CD4-positive, alpha-beta memory T cell (primary cell): ENCODE results near the gene MTMR4. TPM values are rescaled to one million over a fixed set of nuclear protein-coding genes. Genes with fewer than 3 reads are reported as not detected.
"Not testable (repeated sequence)": the region's sequence is repeated elsewhere in the genome, so short reads cannot be mapped to it uniquely, and the experiment has no call there.

Experiments
- CTCF ChIA-PET: fragments of 350-600 bp; sonication (Branson Sonifier 250); formaldehyde crosslinking; loops from one replicate; lab custom pipeline; 2021; ENCODE audit warnings: inconsistent platforms; ENCODE audit not compliant: partially characterized antibody; lab: Charles Lee
- POLR2A ChIA-PET: fragments of 350-600 bp; sonication (Branson Sonifier 250); formaldehyde crosslinking; loops from one replicate; lab custom pipeline; 2021; ENCODE audit not compliant: partially characterized antibody; lab: Charles Lee
- DNase-seq, 5 donors: peaks; one replicate each; pipeline versions ENCODE4 v3.0.0 to v3.0.0-alpha.2; 2020 to 2022; ENCODE audit warnings: mixed read lengths in 1 of 5
- H3K27ac ChIP-seq: one replicate; pipeline ENCODE4 v1.7.0; 2013; ENCODE audit warnings: low read depth, low read length
- H3K27me3 ChIP-seq: 2 replicates; pipeline ENCODE4 v1.7.0; 2013; ENCODE audit warnings: mild to moderate bottlenecking, low read length, moderate library complexity; ENCODE audit not compliant: insufficient read depth
- H3K36me3 ChIP-seq: 2 replicates; pipeline ENCODE4 v1.7.0; 2013; ENCODE audit warnings: mild to moderate bottlenecking, low read length, moderate library complexity; ENCODE audit not compliant: insufficient read depth
- H3K4me1 ChIP-seq: 2 replicates; pipeline ENCODE4 v1.7.0; 2013; ENCODE audit warnings: mild to moderate bottlenecking, low read length, moderate library complexity; ENCODE audit not compliant: insufficient read depth
- H3K4me3 ChIP-seq, 2 donors: one replicate each; pipeline ENCODE4 v1.7.0; 2013; ENCODE audit warnings: low read length in 2 of 2, mild to moderate bottlenecking in 1 of 2
- H3K9me3 ChIP-seq, 2 donors: one replicate each; pipeline ENCODE4 v1.7.0; 2013; ENCODE audit warnings: low read length in 2 of 2, control low read depth in 1 of 2; ENCODE audit not compliant: control insufficient read depth in 1 of 2
- H3K27ac Mint-ChIP-seq, 7 donors: one replicate each; pipeline ENCODE4 v1.8.0; 2020 to 2021; ENCODE audit warnings: mixed read lengths in 7 of 7, mild to moderate bottlenecking in 6 of 7, inconsistent platforms in 3 of 7, moderate library complexity in 3 of 7
- H3K27me3 Mint-ChIP-seq, 2 donors: one replicate each; pipeline ENCODE4 v1.8.0; 2020 to 2021; ENCODE audit warnings: mixed read lengths in 2 of 2
- H3K36me3 Mint-ChIP-seq, 2 donors: one replicate each; pipeline ENCODE4 v1.8.0; 2020 to 2021; ENCODE audit warnings: mixed read lengths in 2 of 2, inconsistent platforms in 1 of 2, mild to moderate bottlenecking in 1 of 2
- H3K4me1 Mint-ChIP-seq, 4 donors: one replicate each; pipeline ENCODE4 v1.8.0; 2020 to 2021; ENCODE audit warnings: mixed read lengths in 4 of 4, mild to moderate bottlenecking in 1 of 4
- H3K4me3 Mint-ChIP-seq, 8 donors: one replicate each; pipeline ENCODE4 v1.8.0; 2020 to 2021; ENCODE audit warnings: mixed read lengths in 8 of 8, mild to moderate bottlenecking in 7 of 8, moderate library complexity in 6 of 8, inconsistent platforms in 3 of 8
- H3K9me3 Mint-ChIP-seq, 8 donors: one replicate each; pipeline ENCODE4 v1.8.0; 2020 to 2021; ENCODE audit warnings: mixed read lengths in 8 of 8, mild to moderate bottlenecking in 5 of 8, inconsistent platforms in 3 of 8, moderate library complexity in 1 of 8
- intact Hi-C: fragments of 100-400 bp; cut with micrococcal nuclease; formaldehyde crosslinking; loops from one replicate; pipeline ENCODE4 v1.15.1; 2023
- polyA plus RNA-seq, 2 donors: library from polyadenylated mRNA; unstranded; fragments of 300-500 nt; fragmentation: Illumina TruSeq; gene quantifications; one replicate each; pipeline ENCODE4 v1.2.3, GENCODE V29; 2021
- total RNA-seq, 2 experiments: library from RNA; stranded (reverse); gene quantifications; one replicate each; pipeline ENCODE4 v1.2.3, GENCODE V29; 2021

The MTMR4 gene
- total and polyA plus RNA-seq, 4 experiments from 2014 or later, result 17.5 to 65.7 (median 41.9) TPM

DNA sequence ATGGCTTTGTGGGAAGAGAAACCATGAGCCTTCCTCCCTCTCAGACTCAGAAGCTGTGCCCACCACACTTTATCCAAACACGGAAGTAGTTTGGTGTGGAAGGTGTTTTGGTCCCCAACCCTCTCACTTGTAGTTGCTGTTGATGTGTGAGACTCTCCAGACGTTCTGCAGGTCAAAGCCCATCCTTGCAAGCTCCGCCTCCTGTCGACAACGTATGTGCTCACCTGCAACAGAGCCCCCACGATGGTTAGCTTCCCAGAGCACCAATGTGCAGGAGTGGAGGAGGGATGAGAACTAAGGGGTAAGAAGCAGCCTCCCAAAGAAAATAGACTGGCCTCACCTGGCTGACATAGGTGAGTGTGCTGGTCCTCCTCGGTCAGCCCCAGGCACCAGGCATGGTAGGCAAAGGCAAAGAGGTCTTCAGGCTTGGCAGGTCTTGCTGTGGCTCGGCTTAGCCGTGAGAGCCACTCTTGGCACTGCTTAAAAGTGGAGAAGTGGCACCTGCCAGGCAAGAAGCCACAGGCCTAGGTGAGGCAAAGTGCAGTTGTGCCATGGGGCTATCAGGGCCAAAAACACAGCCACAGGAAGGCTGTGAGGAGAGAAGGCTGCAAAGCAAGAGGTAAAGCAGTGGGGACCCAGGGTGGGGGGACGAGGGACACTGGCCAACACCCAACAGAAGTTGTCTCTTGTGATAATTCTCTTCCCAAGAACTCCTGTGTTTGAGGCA is 5.9 kb downstream of the MTMR4 start:
- Histone ChIP-seq H3K36me3 (peaks cover 65% of the 10 kb centered on the region), H3K4me3 (no peak overlapping the region), H3K27ac (no peak overlapping the region), H3K27me3 (no peaks in the 10 kb centered on the region), H3K9me3 (no peaks in the 10 kb centered on the region), H3K4me1 (peaks cover 9% of the 10 kb centered on the region)
- ChIA-PET CTCF (no interaction called here), POLR2A (no interaction called here)
- intact Hi-C loops, result no loop called here
- Mint-ChIP-seq H3K4me1 (peaks cover 11 to 25% (median 21%) of the 10 kb centered on the region in 4 donors), H3K4me3 (no peak overlapping the region), H3K9me3 (no peaks in the 10 kb centered on the region), H3K27me3 (no peaks in the 10 kb centered on the region), H3K36me3 (peaks cover 56 to 89% of the 10 kb centered on the region in 2 donors), H3K27ac (peak overlapping the region in 1 of 7 donors; percentile 51)
- no peak for DNase-seq

DNA sequence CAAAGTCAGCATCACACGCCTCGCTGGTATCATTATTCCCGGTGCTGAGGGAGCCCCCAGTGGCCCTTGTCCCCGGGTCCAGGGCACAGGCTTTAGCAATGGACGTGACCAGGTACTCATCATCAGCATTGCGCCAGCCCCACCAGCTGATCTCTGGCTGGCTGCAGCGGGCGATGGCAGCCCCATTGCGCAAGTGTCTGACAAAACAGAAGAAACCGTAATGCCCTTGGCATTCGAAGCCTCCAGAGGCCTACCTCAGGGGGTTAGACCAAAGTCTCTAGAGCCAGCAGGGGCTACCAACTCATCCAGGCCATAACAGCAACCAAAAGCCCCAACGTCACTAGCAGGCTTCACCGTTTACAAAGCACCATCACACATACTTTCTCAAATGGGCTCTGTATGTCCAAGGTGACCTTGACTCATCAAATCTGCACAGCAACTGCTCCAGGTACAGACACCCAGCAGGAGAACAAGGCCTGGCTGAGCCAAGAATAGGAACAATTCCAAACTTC is 7.3 kb downstream of the MTMR4 start:
- no peak for DNase-seq
- Mint-ChIP-seq H3K27me3 (no peaks in the 10 kb centered on the region), H3K4me1 (peaks cover 3 to 13% (median 11%) of the 10 kb centered on the region in 4 donors), H3K9me3 (no peaks in the 10 kb centered on the region), H3K4me3 (no peak overlapping the region), H3K36me3 (peaks cover 66 to 91% of the 10 kb centered on the region in 2 donors), H3K27ac (peak overlapping the region in 1 of 7 donors; percentile 35)
- Histone ChIP-seq H3K36me3 (peaks cover 75% of the 10 kb centered on the region), H3K27ac (no peak overlapping the region), H3K4me1 (no peaks in the 10 kb centered on the region), H3K27me3 (no peaks in the 10 kb centered on the region), H3K4me3 (no peak overlapping the region), H3K9me3 (no peaks in the 10 kb centered on the region)
- POLR2A ChIA-PET, result interaction anchor here (1.3 kb wide), 1 partner anchor 14 kb away, joined by 4 read pairs; no protein-coding TSS in a partner anchor
- intact Hi-C loops, result no loop called here
- CTCF ChIA-PET, result no interaction called here

DNA sequence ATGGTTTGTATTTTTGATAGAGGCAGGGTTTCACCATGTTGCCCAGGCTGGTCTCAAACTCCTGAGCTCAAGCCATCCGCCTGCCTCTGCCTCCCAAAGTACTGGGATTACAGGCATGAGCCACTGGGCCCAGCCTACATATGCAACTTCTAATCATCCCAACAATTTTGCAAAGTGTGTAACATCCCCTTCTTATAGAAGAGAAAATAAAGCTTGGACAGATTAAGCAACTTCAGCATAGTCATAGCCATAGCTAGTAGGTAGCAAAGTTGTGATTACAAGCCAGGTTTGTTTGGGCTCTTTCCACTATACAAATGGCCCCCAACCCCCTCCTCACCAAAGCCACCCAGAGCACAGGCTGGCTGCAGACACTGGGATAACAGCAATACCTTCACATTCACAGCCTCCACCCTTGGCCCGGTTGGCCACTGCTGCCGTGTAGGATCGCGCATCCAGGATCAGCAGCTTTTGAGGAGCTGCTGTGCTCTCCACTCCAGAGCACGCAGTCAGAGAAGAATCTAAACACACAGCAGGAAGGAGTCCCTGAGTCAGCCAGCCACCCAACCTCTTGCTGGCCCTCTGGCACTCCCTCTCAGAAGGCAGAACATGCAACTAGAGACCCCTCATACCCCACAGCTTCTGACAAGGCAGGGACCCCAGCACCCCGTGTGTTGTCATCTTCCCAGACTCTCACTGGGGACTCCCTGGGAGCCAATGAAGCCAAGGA is 7.9 kb downstream of the MTMR4 start:
- Mint-ChIP-seq H3K4me3 (no peak overlapping the region), H3K9me3 (no peaks in the 10 kb centered on the region), H3K27me3 (no peaks in the 10 kb centered on the region), H3K27ac (peak overlapping the region in 1 of 7 donors; percentile 35), H3K36me3 (peaks cover 62 to 86% of the 10 kb centered on the region in 2 donors), H3K4me1 (peaks cover under 1 to 8% (median 7%) of the 10 kb centered on the region in 4 donors)
- DNase-seq, result no peak
- ChIA-PET CTCF (interaction anchor here (1.2 to 2.0 kb wide), 3 partner anchors 9 to 19 kb away, joined by 3 to 7 read pairs (median 4); partner anchors contain the start of genes HSF5 and MTMR4), POLR2A (interaction anchor here (0.7 to 1.3 kb wide), 2 partner anchors 11 to 14 kb away, joined by 3 to 4 read pairs; no protein-coding TSS in a partner anchor)
- Histone ChIP-seq H3K27ac (no peak overlapping the region), H3K27me3 (no peaks in the 10 kb centered on the region), H3K9me3 (no peaks in the 10 kb centered on the region), H3K4me1 (no peaks in the 10 kb centered on the region), H3K4me3 (no peak overlapping the region), H3K36me3 (peaks cover 72% of the 10 kb centered on the region)
- intact Hi-C loops, result no loop called here

DNA sequence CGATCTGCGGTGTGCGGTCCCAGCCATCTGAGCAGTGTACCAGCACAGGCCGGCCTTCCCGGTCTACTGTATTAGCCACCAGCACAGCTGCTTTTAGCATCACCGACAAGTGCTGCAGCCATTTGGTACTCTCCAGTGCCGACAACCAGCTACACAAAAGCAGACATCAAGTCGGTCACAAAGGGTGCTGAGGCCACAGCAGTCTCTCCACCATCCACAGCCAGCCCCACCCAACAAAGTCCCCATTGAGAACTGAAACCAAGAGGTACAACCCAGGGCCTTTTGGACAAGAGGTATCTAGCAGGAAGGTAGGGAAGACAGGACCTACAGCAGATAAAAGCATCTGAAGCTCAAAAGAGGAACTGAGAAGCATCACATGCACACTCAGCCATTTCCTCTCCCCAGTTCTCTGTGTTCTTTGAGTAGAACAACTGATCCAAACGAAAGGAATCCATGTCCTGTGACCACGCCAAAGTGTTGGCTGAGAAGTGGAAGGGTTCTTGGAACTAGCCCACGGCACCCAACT is 9.5 kb downstream of the MTMR4 start:
- ChIA-PET POLR2A (no interaction called here), CTCF (interaction anchor here (1.7 to 2.0 kb wide), 2 partner anchors 10 to 17 kb away, joined by 4 to 7 read pairs; partner anchors contain the start of genes HSF5 and MTMR4)
- Histone ChIP-seq H3K9me3 (no peaks in the 10 kb centered on the region), H3K36me3 (peaks cover 56% of the 10 kb centered on the region), H3K4me3 (no peak overlapping the region), H3K27me3 (no peaks in the 10 kb centered on the region), H3K4me1 (no peaks in the 10 kb centered on the region), H3K27ac (no peak overlapping the region)
- intact Hi-C loops, result no loop called here
- H3K27ac Mint-ChIP-seq, result peak overlapping the region in 2 of 7 donors; percentile 7 to 87
- H3K4me3 Mint-ChIP-seq, result no peak overlapping the region
- H3K36me3 Mint-ChIP-seq, result peaks cover 47 to 74% of the 10 kb centered on the region in 2 donors
- no peak for DNase-seq
- no peaks in the 10 kb centered on the region for H3K9me3 Mint-ChIP-seq
- no peaks in the 10 kb centered on the region for H3K27me3 Mint-ChIP-seq
- H3K4me1 Mint-ChIP-seq, result peaks cover 0 to 4% (median 0%) of the 10 kb centered on the region in 4 donors

DNA sequence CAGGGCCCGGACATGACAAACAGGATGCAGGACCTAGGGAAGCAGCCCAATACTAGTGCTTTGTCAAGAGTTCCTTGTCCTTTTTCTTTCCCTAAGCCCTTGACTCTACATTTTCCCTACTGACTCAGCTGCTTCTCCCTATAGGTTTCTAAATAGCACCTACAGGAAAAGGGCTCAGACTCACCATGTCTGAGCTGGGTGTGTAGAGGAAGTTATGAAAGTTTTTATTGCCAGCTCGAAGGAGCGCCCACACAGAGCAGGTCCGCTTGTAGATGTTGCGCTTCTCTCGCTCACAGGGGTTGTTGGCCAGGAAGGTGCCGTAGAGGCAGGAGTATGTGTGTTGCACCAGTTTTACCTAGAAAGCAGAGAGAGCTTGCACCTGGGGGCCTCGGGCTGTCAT is 10.6 kb downstream of the MTMR4 start:
- POLR2A ChIA-PET, result no interaction called here
- peaks cover 39 to 71% of the 10 kb centered on the region in 2 donors for H3K36me3 Mint-ChIP-seq
- DNase-seq, result no peak
- no peaks in the 10 kb centered on the region for H3K9me3 Mint-ChIP-seq
- no peak overlapping the region for H3K27ac ChIP-seq
- H3K4me3 Mint-ChIP-seq, result no peak overlapping the region
- peaks cover 53% of the 10 kb centered on the region for H3K36me3 ChIP-seq
- H3K27me3 Mint-ChIP-seq, result no peaks in the 10 kb centered on the region
- CTCF ChIA-PET, result interaction anchor here (1.9 kb wide), 1 partner anchor 16 kb away, joined by 6 read pairs; the partner anchor contains the start of gene HSF5
- no peak overlapping the region for H3K4me3 ChIP-seq
- no peaks in the 10 kb centered on the region for H3K4me1 ChIP-seq
- H3K4me1 Mint-ChIP-seq, result peaks cover 0 to 2% (median under 1%) of the 10 kb centered on the region in 4 donors
- no peaks in the 10 kb centered on the region for H3K27me3 ChIP-seq
- intact Hi-C loops, result no loop called here
- H3K27ac Mint-ChIP-seq, result peak overlapping the region in 2 of 7 donors; percentile 61 to 74
- no peaks in the 10 kb centered on the region for H3K9me3 ChIP-seq

DNA sequence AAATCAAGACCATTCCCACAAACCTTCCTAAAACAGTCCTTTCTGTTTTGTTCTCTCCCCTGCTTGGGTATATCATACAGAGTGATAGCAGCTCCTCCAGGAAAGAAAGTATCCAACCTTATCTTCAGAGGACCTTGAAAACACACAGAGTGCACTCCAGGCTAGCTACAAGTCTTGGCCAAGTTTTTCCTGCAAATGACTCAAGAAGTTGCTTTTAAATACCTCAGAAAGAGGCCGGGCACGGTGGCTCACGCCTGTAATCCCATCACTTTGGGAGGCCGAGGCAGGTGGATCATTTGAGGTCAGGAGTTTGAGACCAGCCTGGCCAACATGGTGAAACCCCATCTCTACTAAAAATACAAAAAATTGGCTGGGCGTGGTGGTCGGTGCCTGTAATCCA is 11.3 kb downstream of the MTMR4 start:
- peaks cover 46% of the 10 kb centered on the region for H3K36me3 ChIP-seq
- intact Hi-C loops, H3K4me3 ChIP-seq, H3K4me3 Mint-ChIP-seq, H3K27me3 Mint-ChIP-seq, H3K4me1 Mint-ChIP-seq, H3K9me3 ChIP-seq, H3K27me3 ChIP-seq, H3K27ac ChIP-seq, DNase-seq, H3K4me1 ChIP-seq, H3K9me3 Mint-ChIP-seq: not testable (repeated sequence)
- ChIA-PET POLR2A (interaction anchor here (0.6 to 1.1 kb wide), 3 partner anchors 8 to 15 kb away, joined by 3 to 4 read pairs (median 3); partner anchors contain the start of gene HSF5), CTCF (interaction anchor here (0.6 to 1.9 kb wide), 2 partner anchors 15 to 959 kb away, joined by 4 to 6 read pairs; partner anchors contain the start of gene HSF5)
- H3K36me3 Mint-ChIP-seq, result peaks cover 42 to 69% of the 10 kb centered on the region in 2 donors
- H3K27ac Mint-ChIP-seq, result peak overlapping the region in 1 of 7 donors; percentile 9
